Stimulated activated CD4-positive, alpha-beta T cell treated with anti-CD3 and anti-CD28 coated beads, Interleukin-2, amount 100 ng/mL, for 24 hours (primary cell): ENCODE results near the gene R3HDM4.

ENCODE experiments used
- DNase-seq, 2 donors: peaks; one replicate each; pipeline ENCODE4 v3.0.0-alpha.2; 2020

Gene R3HDM4

GRCh38 chr19:872266-872951 lies 40.6 kb downstream of the R3HDM4 start:
- DNase-seq, result peak; percentile 80 to 81

GRCh38 chr19:871446-872265 lies 41.4 kb downstream of the R3HDM4 start:
- peak; percentile 21 to 36 for DNase-seq

GRCh38 chr19:870963-871401 lies 42.0 kb downstream of the R3HDM4 start:
- no peak for DNase-seq

- no peak for DNase-seq
Measured at GRCh38 chr19:870314-870713, 42.7 kb downstream of the R3HDM4 start.

- no peak for DNase-seq
Measured at GRCh38 chr19:869245-870177, 43.5 kb downstream of the R3HDM4 start.

GRCh38 chr19:868458-869244 lies 44.4 kb downstream of the R3HDM4 start:
- DNase-seq, result no peak

- DNase-seq, result no peak
Measured at GRCh38 chr19:867855-868457, 45.1 kb downstream of the R3HDM4 start.

GRCh38 chr19:867301-867793 lies 45.7 kb downstream of the R3HDM4 start:
- DNase-seq, result no peak

GRCh38 chr19:866769-867300 lies 46.2 kb downstream of the R3HDM4 start:
- no peak for DNase-seq

- DNase-seq, result no peak
Measured at GRCh38 chr19:863315-863620, 49.8 kb downstream of the R3HDM4 start.

GRCh38 chr19:862581-863314 lies 50.3 kb downstream of the R3HDM4 start:
- DNase-seq, result peak; percentile 82 to 83

GRCh38 chr19:861756-862580 lies 51.1 kb downstream of the R3HDM4 start:
- DNase-seq, result peak; percentile 68 to 73

- DNase-seq, result no peak
Measured at GRCh38 chr19:861141-861755, 51.8 kb downstream of the R3HDM4 start.

- no peak for DNase-seq
Measured at GRCh38 chr19:858868-859843, 53.9 kb downstream of the R3HDM4 start, which contains the start of gene CFD. Gene CFD (plus strand): TSS chr19:859664. CDS start chr19:859690, 26 bp downstream.

- DNase-seq, result no peak
Measured at GRCh38 chr19:858284-858683, 54.7 kb downstream of the R3HDM4 start.

GRCh38 chr19:855566-856120 lies 57.4 kb downstream of the R3HDM4 start:
- DNase-seq, result no peak

- no peak for DNase-seq
Measured at GRCh38 chr19:855142-855541, 57.9 kb downstream of the R3HDM4 start.

- no peak for DNase-seq
Measured at GRCh38 chr19:854549-854948, 58.5 kb downstream of the R3HDM4 start.
